MV-4-11 (cell line): ENCODE results near the gene NSRP1.
"Not testable (repeated sequence)": the region's sequence is repeated elsewhere in the genome, so short reads cannot be mapped to it uniquely, and the experiment has no call there.

Experiments used
- DNase-seq: peaks from one replicate; lab custom pipeline; 2025; lab: John Stamatoyannopoulos, UW

Gene NSRP1

GRCh38 chr17:30116661-30117551, at the start of gene NSRP1:
NSRP1 (plus strand) TSS chr17:30116816; CDS start chr17:30116844, 28 bp downstream.
- DNase-seq: peak; percentile 89

DNA sequence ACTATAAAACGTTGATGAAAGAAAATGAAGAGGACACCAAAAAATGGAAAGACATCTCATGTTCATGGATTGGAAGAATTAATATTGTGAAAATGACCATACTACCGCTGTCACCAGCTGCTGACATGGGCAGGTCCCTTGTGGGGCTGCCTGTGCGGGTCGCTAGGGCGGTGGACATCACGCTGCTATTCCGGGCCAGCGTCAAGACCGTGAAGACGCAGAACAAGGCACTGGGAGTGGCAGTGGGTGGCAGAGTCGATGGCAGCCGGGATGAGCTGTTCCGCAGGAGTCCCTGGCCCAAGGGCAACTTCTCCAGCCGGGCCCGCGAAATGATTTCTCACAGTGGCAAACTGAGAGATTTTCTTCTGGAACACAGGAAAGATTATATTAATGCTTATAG, 48.2 kb upstream of the NSRP1 start:
- no peak for DNase-seq

GRCh38 chr17:30074254-30074653, 42.4 kb upstream of the NSRP1 start:
- DNase-seq: no peak

DNA sequence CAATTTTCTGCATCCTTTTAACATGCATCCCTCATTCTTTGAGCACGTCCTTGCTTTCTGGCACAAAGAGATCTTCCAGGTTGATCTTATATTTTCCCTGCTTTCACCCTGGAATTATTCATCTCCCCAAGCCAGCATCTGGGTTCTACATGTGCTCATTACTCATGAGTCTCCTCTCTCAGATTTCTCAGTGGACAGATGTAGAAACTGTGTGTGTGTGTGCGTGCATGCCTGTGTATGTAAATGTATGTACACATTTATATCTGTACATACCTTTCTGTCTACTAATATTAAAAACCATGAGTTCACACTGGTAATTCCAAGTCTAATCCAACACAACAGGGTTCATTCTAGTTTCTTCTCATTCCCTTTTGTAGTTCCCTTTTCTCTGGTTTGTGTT, 41.9 kb upstream of the NSRP1 start:
- DNase-seq: no peak

- DNase-seq: no peak
Measured at GRCh38 chr17:30082773-30083172, 33.8 kb upstream of the NSRP1 start.

GRCh38 chr17:30084788-30085187, 31.8 kb upstream of the NSRP1 start:
- no peak for DNase-seq

GRCh38 chr17:30086896-30087295, 29.7 kb upstream of the NSRP1 start:
- peak; percentile 75 for DNase-seq

DNA sequence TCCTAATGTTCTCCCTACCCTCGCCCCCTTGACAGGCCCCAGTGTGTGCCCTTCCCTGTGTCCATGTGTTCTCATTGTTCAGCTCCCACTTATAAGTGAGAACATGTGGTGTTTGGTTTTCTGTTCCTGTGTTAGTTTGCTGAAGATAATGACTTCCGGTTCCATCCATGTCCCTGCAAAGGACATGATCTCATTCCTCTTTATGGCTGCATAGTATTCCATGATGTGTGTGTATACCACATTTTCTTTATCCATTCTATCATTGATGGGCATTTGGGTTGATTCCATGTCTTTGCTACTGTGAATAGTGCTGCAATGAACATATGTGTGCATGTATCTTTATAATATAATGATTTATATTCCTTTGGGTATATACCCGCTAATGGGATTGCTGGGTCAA, 29.2 kb upstream of the NSRP1 start:
- DNase-seq: not testable (repeated sequence)

DNA sequence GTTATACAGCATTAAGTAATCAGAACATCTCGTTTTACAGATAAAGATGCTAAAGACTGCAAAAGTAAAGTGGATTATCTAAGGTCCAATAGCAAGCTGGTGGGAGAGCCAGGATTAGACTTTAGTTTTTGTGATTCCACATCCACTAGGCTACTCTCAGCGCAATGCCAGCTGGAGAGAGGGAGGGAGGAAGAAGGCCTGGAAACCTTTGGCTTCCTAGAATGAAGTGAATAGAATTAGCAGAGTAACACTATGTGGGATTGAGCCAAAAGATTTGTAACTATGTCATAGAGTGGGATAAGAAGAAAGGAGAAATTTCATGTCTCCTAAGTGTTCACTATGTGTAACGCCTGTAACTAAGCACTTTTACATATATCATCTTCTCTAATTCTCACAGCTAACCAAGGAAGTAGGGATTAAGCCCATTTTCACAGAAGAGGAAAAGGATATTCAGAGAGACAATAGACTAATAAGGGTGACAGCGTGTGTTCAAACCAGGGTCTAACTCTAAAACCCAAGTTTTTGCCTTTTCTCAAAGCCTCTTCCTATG, 25.4 kb upstream of the NSRP1 start:
- DNase-seq: peak; percentile 23

- DNase-seq: no peak
Measured at GRCh38 chr17:30091771-30092170, 24.8 kb upstream of the NSRP1 start.

DNA sequence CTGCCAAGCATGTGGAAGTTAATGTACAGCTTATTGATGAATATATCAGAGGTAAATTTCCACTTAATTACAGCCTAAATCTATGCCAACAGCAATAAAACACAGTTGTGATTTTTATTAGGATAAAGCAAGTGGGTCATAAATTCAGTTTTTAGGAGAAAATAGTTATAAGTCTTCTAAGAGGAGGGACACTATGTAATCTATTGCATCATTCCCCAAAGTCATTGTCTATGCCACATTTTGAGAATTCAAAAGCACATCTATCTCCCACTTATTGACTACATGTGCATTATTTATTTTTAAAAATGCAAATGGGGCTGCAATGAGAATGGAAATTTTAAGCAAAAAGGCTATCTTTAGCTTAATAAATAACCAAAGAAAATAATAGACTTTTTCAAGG, 23.7 kb upstream of the NSRP1 start:
- no peak for DNase-seq

DNA sequence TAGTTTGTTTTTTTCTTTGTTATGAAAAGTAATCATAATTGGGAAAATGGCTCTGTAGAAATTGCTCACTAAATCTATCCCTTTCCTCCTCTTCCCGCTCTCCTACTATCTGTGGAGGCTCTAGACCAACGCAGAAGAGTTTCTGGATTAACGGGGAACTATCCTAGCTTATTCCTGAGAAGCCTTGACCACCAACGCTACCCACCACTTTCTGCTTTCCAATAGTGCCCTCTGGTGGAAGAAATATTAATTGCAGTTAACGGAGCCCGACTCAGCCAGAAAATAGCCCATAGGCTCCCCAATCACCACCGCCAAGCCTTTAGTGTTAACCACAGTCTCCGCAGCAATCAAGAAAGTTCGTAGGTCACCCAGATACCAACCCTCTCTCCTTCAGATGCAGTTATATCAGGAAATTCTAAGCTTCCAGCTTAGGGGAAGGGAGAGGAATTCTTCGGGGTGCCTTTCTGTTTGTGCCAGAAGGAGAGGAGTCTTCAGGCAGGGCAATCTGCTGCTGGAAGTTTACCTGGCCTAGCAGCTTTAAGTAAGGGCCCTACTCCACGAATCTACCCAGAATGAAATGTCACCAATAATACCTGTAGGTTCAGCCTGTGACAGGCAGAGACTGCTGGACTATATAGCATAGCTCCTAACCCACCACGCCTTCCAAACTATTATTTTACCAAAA, 23.0 kb upstream of the NSRP1 start:
- peak; percentile 59 for DNase-seq

- peak; percentile 72 for DNase-seq
Measured at GRCh38 chr17:30095507-30096244, 20.9 kb upstream of the NSRP1 start.

DNA sequence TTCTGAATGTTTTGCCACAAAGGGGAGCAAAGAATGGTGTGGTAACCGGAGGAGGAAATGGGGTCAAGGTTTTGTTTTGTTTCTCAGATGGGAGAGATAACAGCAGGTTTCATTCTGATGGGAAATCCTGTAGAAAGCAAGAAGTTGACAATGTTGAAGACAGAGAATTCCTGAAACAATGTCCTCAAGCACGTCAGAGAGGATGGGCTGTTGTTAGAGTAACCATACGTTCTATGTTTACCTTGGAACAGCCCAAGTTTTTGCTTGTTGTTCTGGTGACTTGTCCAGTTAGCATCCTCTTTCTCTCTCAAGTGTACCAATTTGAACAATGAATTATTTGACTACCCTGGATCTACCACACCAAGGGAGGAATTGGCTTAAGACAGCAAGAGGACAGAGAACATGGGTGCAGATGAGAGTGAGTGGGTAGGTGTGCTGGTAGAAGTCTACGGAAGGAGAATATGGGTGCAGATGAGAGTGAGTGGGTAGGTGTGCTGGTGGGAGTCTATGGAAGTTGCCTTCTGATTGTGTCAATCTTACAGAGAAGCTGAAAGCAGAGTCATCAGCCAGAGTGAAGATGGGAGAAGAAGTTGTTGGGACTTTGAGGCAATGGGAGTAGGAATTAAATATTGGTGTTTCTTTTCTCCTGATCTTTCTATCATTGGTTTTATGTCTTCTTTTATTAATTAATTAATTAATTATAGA, 14.8 kb upstream of the NSRP1 start:
- DNase-seq: no peak

- peak; percentile 77 for DNase-seq
Measured at GRCh38 chr17:30103921-30104320, 12.7 kb upstream of the NSRP1 start.

DNA sequence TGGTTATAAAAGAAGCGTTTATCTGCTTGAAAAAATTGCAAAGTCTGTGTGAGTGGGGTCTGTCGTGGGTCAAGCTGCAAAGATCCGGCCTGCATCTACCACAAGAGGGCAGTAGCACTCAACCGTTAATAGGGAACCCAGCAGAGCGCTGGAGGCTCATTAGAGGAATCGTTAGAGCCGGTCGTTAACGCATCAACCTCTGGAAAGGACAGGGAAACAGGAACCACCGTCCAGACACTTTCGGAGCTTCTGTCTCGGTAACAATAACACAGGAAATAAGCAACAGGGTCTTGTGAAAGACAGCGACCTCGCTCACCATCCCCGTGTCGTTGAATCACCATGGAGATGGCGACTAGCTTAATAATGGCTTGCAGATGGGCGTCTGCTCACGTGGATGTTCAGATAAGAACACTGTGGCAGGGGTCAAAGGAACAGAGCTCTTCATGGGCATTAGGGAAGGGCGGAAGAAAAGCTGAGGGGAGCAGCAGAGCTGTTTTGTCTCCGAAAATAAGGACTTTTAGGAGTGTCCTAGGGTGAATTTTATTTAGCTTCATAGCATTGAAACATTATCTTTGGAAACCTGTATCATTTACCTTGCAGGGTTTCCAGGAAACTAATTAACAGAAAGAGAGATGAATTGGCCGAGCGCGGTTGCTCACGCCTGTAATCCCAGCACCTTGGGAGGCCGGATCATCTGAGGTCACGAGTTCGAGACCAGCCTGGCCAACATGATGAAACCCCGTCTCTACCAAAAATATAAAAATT, 11.9 kb upstream of the NSRP1 start:
- peak; percentile 99 for DNase-seq

DNA sequence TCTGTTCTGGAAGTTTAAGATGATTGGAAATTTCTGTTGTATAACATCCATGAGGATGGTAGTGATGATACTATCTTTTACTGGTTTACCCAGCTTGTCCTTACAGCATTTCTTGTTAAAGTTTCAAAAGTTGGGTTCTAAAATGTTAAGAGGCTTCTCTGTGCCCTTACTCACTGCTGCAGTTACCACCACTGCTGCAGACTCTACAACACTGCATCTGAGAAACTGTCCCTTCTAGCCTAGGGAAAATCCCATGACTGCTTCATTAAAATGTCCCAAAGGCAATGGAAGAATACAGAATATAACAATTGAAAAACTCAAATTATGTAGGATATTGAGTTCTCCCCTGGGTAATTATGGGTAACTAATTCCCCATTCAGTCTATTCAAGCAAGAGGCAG, 3.8 kb upstream of the NSRP1 start:
- DNase-seq: no peak

DNA sequence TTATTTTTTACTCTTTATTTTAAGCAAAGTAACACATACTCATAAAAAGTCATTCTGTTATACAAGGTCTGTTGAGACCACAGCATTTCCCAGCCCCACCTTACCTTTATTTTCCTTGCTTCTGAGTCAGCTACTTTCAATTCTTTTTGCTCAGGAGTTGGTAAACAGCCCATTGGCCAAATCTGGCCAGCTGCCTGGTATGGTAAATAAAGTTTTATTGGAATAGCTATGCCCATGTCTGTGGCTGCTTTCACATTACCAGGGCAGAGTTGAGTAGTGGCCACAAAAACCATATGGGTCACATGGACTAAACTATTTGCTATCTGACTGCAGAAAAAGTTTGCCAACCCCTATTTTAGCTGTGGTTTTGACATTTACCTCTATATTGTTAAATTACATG, 3.4 kb upstream of the NSRP1 start:
- peak; percentile 64 for DNase-seq

GRCh38 chr17:30116345-30116660, 313 bp upstream of the NSRP1 start:
- no peak for DNase-seq

GRCh38 chr17:30117675-30118081, 1.1 kb downstream of the NSRP1 start:
- no peak for DNase-seq

DNA sequence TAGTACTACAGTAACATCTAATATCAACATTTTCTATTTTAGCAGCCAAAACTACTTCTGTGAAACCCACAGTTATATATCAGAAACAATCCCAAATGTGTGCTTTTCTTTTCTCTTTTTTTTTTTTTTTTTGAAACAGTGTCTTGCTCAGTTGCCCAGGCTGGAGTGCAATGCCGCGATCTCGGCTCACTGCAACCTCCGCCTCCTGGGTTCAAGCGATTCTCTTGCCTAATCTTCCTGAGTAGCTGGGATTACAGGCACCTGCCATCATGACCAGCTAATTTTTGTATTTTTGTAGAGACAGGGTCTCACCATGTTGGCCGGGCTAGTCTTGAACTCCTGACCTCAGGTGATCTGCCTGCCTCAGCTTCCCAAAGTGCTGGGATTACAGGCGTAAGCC, 2.0 kb downstream of the NSRP1 start:
- not testable (repeated sequence) for DNase-seq
